Osteoblast (primary cell): ENCODE results near the gene KIF1B. TPM values are rescaled to one million over a fixed set of nuclear protein-coding genes. Genes with fewer than 3 reads are reported as not detected.
"Not testable (repeated sequence)": the region's sequence is repeated elsewhere in the genome, so short reads cannot be mapped to it uniquely, and the experiment has no call there.

Experiments used
- DNase-seq: peaks from one replicate; pipeline ENCODE4 v3.0.0; 2011; ENCODE audit warnings: low spot score, mixed read lengths; ENCODE audit not compliant: insufficient read length; ENCODE audit errors: missing footprints
- H2AFZ ChIP-seq: 2 replicates; pipeline ENCODE4 v1.6.0; 2011; ENCODE audit warnings: mild to moderate bottlenecking, low read length
- H3K27ac ChIP-seq: 2 replicates; pipeline ENCODE4 v1.5.1; 2011; ENCODE audit warnings: mild to moderate bottlenecking, low read depth, low read length, moderate library complexity
- H3K27me3 ChIP-seq: 2 replicates; pipeline ENCODE4 v1.6.0; 2012; ENCODE audit warnings: mild to moderate bottlenecking, control low read depth, inconsistent platforms, low read length, moderate library complexity; ENCODE audit not compliant: insufficient read depth
- H3K36me3 ChIP-seq: 2 replicates; pipeline ENCODE4 v1.5.1; 2011; ENCODE audit warnings: mild to moderate bottlenecking, low read length, control low read depth, moderate library complexity; ENCODE audit not compliant: insufficient read depth
- H3K4me1 ChIP-seq: 2 replicates; pipeline ENCODE4 v1.5.1; 2011; ENCODE audit warnings: mild to moderate bottlenecking, low read length, control low read depth, moderate library complexity; ENCODE audit not compliant: insufficient read depth
- H3K4me2 ChIP-seq: 2 replicates; pipeline ENCODE4 v1.6.0; 2011; ENCODE audit warnings: mild to moderate bottlenecking, low read length; ENCODE audit not compliant: insufficient read depth
- H3K4me3 ChIP-seq: fragments of 200-600 bp; sonication (generic); 3 replicates; pipeline ENCODE4 v1.5.1; 2012; ENCODE audit warnings: mild to moderate bottlenecking, low read length, inconsistent platforms; ENCODE audit not compliant: insufficient read depth
- H3K79me2 ChIP-seq: 2 replicates; pipeline ENCODE4 v1.6.0; 2012; ENCODE audit warnings: mild to moderate bottlenecking, low read length, control low read depth, inconsistent platforms; ENCODE audit not compliant: insufficient read depth
- H3K9me3 ChIP-seq: 2 replicates; pipeline ENCODE4 v1.5.1; 2011; ENCODE audit warnings: low read depth, low read length, control low read depth
- H4K20me1 ChIP-seq: 2 replicates; pipeline ENCODE4 v1.6.0; 2012; ENCODE audit warnings: mild to moderate bottlenecking, low read length, control low read depth; ENCODE audit not compliant: insufficient read depth
- total RNA-seq: library from RNA; depleted of rRNA; stranded (reverse); fragments of >200 nt; gene quantifications from 2 replicates; pipeline ENCODE4 v1.2.3, GENCODE V29; 2012
- TF ChIP-seq, protein P1 (sequence below): IDR thresholded peaks from 2 replicates; pipeline ENCODE4 v1.5.1; 2011; ENCODE audit warnings: mild to moderate bottlenecking, low read depth, low read length, moderate library complexity; ENCODE audit errors: extremely low read depth

The KIF1B gene
- total RNA-seq, 1 donor, result 35.8 TPM

- H3K79me2 ChIP-seq, H3K4me3 ChIP-seq, H3K27me3 ChIP-seq, H4K20me1 ChIP-seq, H2AFZ ChIP-seq, H3K4me2 ChIP-seq, H3K9me3 ChIP-seq: not testable (repeated sequence)
- H3K4me1 ChIP-seq, result peaks cover 17% of the 10 kb centered on the region
- H3K36me3 ChIP-seq, result peaks cover 22% of the 10 kb centered on the region
- peak; percentile 86 for DNase-seq
- TF ChIP-seq, protein P1, sequence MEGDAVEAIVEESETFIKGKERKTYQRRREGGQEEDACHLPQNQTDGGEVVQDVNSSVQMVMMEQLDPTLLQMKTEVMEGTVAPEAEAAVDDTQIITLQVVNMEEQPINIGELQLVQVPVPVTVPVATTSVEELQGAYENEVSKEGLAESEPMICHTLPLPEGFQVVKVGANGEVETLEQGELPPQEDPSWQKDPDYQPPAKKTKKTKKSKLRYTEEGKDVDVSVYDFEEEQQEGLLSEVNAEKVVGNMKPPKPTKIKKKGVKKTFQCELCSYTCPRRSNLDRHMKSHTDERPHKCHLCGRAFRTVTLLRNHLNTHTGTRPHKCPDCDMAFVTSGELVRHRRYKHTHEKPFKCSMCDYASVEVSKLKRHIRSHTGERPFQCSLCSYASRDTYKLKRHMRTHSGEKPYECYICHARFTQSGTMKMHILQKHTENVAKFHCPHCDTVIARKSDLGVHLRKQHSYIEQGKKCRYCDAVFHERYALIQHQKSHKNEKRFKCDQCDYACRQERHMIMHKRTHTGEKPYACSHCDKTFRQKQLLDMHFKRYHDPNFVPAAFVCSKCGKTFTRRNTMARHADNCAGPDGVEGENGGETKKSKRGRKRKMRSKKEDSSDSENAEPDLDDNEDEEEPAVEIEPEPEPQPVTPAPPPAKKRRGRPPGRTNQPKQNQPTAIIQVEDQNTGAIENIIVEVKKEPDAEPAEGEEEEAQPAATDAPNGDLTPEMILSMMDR, result peak; percentile 74
- peak overlapping the region; percentile 88 for H3K27ac ChIP-seq
Observed at GRCh38 chr1:10377365-10378029, 167.1 kb downstream of the KIF1B start.

DNA sequence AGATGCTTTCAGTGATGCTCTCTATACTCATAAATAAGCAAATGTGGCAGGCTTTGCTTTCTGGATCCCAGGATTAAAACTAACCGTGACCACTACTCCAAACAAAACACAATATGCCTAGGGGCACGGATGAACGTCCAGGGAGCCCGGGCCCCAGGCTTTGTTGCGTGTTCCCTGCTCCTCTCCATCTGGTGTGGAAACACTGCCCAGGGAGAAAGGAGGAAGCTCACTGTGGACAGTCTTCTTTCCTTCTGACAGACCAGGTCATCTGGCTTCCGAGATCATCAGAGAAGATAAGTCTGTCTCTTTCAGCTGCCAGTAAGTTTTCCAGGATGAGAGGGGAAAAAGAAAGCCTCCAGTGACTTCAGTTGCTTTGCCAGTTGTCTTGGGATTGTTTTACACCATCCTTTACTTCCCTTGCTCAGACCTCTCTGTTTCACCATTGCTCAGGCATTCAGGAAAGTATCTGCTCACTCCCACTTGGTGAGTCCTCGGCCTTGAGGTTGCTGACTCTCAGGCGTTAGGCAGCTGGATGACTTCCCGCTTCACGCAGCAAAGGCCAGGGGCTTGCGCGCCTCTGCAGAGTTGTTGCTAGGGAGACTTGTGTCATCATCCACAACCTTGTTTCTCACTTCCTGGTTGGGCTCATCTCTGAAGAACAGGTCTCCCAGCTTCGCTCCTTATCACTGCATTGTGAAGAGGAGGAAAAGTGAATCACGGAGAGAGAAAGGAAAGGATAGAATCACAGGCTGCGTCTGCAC, 167.9 kb downstream of the KIF1B start:
- no peak overlapping the region for H3K4me3 ChIP-seq
- no peaks in the 10 kb centered on the region for H3K27me3 ChIP-seq
- H2AFZ ChIP-seq, result no peak overlapping the region
- no peak overlapping the region for H3K4me2 ChIP-seq
- peaks cover 17% of the 10 kb centered on the region for H3K4me1 ChIP-seq
- DNase-seq, result no peak
- no peaks in the 10 kb centered on the region for H3K79me2 ChIP-seq
- H3K27ac ChIP-seq, result peak overlapping the region; percentile 88
- no peaks in the 10 kb centered on the region for H4K20me1 ChIP-seq
- no peaks in the 10 kb centered on the region for H3K9me3 ChIP-seq
- TF ChIP-seq, protein P1, result no peak
- peaks cover 22% of the 10 kb centered on the region for H3K36me3 ChIP-seq

GRCh38 chr1:10379101-10379620, 168.8 kb downstream of the KIF1B start:
- no peaks in the 10 kb centered on the region for H3K9me3 ChIP-seq
- TF ChIP-seq, protein P1, result no peak
- peaks cover 15% of the 10 kb centered on the region for H3K36me3 ChIP-seq
- H3K4me2 ChIP-seq, result no peak overlapping the region
- no peaks in the 10 kb centered on the region for H4K20me1 ChIP-seq
- no peak overlapping the region for H3K4me3 ChIP-seq
- no peaks in the 10 kb centered on the region for H3K27me3 ChIP-seq
- peak overlapping the region; percentile 13 for H3K27ac ChIP-seq
- no peak for DNase-seq
- no peaks in the 10 kb centered on the region for H3K79me2 ChIP-seq
- H3K4me1 ChIP-seq, result peaks cover 17% of the 10 kb centered on the region
- H2AFZ ChIP-seq, result no peak overlapping the region

DNA sequence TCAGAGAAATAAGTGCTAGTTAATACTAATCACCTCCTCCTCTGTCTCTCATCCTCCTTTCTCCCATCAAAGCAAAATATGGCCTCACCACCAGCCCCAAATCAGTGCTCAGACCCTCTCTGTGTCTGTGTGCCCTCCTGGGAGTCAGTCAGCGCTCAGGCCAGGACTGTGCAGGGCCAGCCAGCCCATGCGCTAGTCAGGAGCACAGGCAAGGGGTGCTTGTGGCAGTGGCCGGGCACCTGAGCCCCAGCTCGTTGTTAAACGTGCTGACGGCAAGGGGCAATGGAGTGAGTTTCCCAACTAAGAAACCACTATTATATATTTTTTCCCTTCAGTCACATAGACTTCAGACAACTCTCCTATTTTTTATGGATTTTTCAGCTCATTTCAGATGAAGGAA, 169.3 kb downstream of the KIF1B start:
- Histone ChIP-seq H3K4me1 (peaks cover 17% of the 10 kb centered on the region), H4K20me1 (no peaks in the 10 kb centered on the region), H3K4me3 (no peak overlapping the region), H2AFZ (no peak overlapping the region), H3K27ac (peak overlapping the region; percentile 81), H3K36me3 (peaks cover 15% of the 10 kb centered on the region), H3K27me3 (no peaks in the 10 kb centered on the region), H3K4me2 (no peak overlapping the region), H3K9me3 (no peaks in the 10 kb centered on the region), H3K79me2 (no peaks in the 10 kb centered on the region)
- TF ChIP-seq, protein P1, result no peak
- DNase-seq, result no peak
